ENCODE measurements around the gene NEK9. TPM values are rescaled to one million over a fixed set of nuclear protein-coding genes. Genes with fewer than 3 reads are reported as not detected.

Gene NEK9
- total RNA-seq, 4 donors from 2014 or later = 65.4 to 84.6 (median 76.9) TPM

DNA sequence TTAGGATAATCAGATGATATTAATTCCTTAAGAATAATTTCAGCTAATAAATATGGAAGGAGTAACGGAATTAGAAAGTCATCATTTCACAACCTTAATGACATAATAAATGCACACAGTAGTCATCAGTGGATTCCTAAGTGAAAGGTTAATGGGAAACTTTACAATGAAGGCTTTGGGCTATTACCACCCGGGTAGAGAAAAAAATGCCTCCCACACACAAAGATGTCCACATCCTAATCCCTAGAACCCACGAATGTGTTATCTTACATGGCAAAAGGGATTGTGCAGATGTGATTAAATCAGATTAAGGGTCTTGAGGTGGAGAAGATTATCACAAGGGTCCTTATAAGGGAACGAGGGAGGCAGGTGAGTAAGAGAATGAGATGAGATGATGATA is 43.9 kb upstream of the NEK9 start:
- H3K4me3 ChIP-seq (replicated peaks in 1 of 3) = no peak overlapping the region
- H3K36me3 ChIP-seq = no peaks in the 10 kb centered on the region
- peaks cover 35 to 51% of the 10 kb centered on the region in 2 donors for H3K4me1 ChIP-seq
- H3K27ac ChIP-seq = no peak overlapping the region
- no peaks in the 10 kb centered on the region for H3K27me3 ChIP-seq
- DNase-seq = no peak
- intact Hi-C loops (cut with DNase I) = no loop called here
- TF ChIP-seq CTCF (IDR thresholded peaks at IDR 0.05) (no peak), POLR2A (IDR thresholded peaks at IDR 0.05) (no peak)
- WGBS, 2 donors = 68 to 69% methylated on average over 4 of the region's 4 CpGs
- no peaks in the 10 kb centered on the region for H3K9me3 ChIP-seq

GRCh38 chr14:75168586-75169335 is 41.9 kb upstream of the NEK9 start:
- intact Hi-C loops (cut with DNase I) = no loop called here
- TF ChIP-seq CTCF (IDR thresholded peaks at IDR 0.05) (no peak), POLR2A (IDR thresholded peaks at IDR 0.05) (no peak)
- H3K4me3 ChIP-seq (replicated peaks in 1 of 3) = no peak overlapping the region
- no peak for DNase-seq
- H3K4me1 ChIP-seq = peaks cover 28 to 36% of the 10 kb centered on the region in 2 donors
- H3K27me3 ChIP-seq = no peaks in the 10 kb centered on the region
- no peak overlapping the region for H3K27ac ChIP-seq
- no peaks in the 10 kb centered on the region for H3K36me3 ChIP-seq
- no peaks in the 10 kb centered on the region for H3K9me3 ChIP-seq
- 86 to 88% methylated on average over 3 of the region's 3 CpGs for WGBS, 2 donors

GRCh38 chr14:75167325-75167724 is 40.5 kb upstream of the NEK9 start:
- intact Hi-C loops (cut with DNase I) = no loop called here
- Histone ChIP-seq H3K27ac (no peak overlapping the region), H3K36me3 (no peaks in the 10 kb centered on the region), H3K4me3 (replicated peaks in 1 of 3) (no peak overlapping the region), H3K9me3 (no peaks in the 10 kb centered on the region), H3K4me1 (peaks cover 22 to 28% of the 10 kb centered on the region in 2 donors), H3K27me3 (no peaks in the 10 kb centered on the region)
- no peak for TF ChIP-seq POLR2A (IDR thresholded peaks at IDR 0.05)
- no peak for TF ChIP-seq CTCF (IDR thresholded peaks at IDR 0.05)
- WGBS, 2 donors = 88 to 91% methylated on average over 2 of the region's 2 CpGs
- no peak for DNase-seq

GRCh38 chr14:75165586-75166391 is 38.9 kb upstream of the NEK9 start:
- TF ChIP-seq POLR2A (IDR thresholded peaks at IDR 0.05) = no peak
- TF ChIP-seq CTCF (IDR thresholded peaks at IDR 0.05) = no peak
- Histone ChIP-seq H3K4me1 (peaks cover 22 to 28% of the 10 kb centered on the region in 2 donors), H3K27me3 (no peaks in the 10 kb centered on the region), H3K9me3 (no peaks in the 10 kb centered on the region), H3K4me3 (replicated peaks in 1 of 3) (no peak overlapping the region), H3K36me3 (no peaks in the 10 kb centered on the region), H3K27ac (no peak overlapping the region)
- no peak for DNase-seq
- 64 to 68% methylated on average over 8 of the region's 8 CpGs for WGBS, 2 donors
- intact Hi-C loops (cut with DNase I) = no loop called here

DNA sequence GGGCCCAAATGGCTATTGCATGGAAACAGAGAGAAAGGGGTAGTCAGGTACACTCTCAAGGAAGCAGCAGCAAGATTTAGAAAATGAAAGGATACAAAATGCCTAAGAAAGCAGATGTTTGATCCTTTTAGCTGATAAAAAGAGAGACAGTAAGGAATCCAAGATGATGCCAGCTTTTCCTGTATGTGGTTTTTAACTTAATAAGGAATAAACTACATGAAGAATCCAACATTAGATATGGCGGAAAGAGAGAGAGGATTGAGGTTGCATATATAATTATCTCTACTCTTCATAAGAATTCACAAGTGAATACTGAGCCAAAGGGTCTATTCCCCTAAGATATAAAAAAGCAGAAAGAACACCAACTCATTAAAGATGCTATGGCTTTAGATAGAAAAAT is 38.0 kb upstream of the NEK9 start:
- Histone ChIP-seq H3K36me3 (no peaks in the 10 kb centered on the region), H3K27me3 (no peaks in the 10 kb centered on the region), H3K27ac (no peak overlapping the region), H3K9me3 (no peaks in the 10 kb centered on the region), H3K4me3 (replicated peaks in 1 of 3) (no peak overlapping the region), H3K4me1 (peaks cover 26 to 38% of the 10 kb centered on the region in 2 donors)
- TF ChIP-seq CTCF (IDR thresholded peaks at IDR 0.05) (no peak), POLR2A (IDR thresholded peaks at IDR 0.05) (no peak)
- intact Hi-C loops (cut with DNase I) = no loop called here
- DNase-seq = no peak
- WGBS, 2 donors = 95 to 100% methylated on average over 1 of the region's 1 CpG
